Stimulated activated naive CD8-positive, alpha-beta T cell treated with anti-CD3 and anti-CD28 coated beads, Interleukin-15, Interleukin-2, amounts not matched to agents 100 ng/mL and 50 ng/mL, for 24 hours (primary cell): Measurements from ENCODE around the gene AP1M1.

Experiments
- H3K27ac Mint-ChIP-seq: one replicate; pipeline ENCODE4 v1.8.0; 2021; ENCODE audit warnings: mild to moderate bottlenecking, mixed read lengths
- H3K27me3 Mint-ChIP-seq: one replicate; pipeline ENCODE4 v1.8.0; 2021; ENCODE audit warnings: mixed read lengths
- H3K36me3 Mint-ChIP-seq: one replicate; pipeline ENCODE4 v1.8.0; 2021; ENCODE audit warnings: low read depth, mixed read lengths
- H3K4me1 Mint-ChIP-seq: one replicate; pipeline ENCODE4 v1.8.0; 2021; ENCODE audit warnings: low read depth, mixed read lengths
- H3K4me3 Mint-ChIP-seq: one replicate; pipeline ENCODE4 v1.8.0; 2021; ENCODE audit warnings: mild to moderate bottlenecking, mixed read lengths
- H3K9me3 Mint-ChIP-seq: one replicate; pipeline ENCODE4 v1.8.0; 2021; ENCODE audit warnings: mixed read lengths

Gene AP1M1

DNA sequence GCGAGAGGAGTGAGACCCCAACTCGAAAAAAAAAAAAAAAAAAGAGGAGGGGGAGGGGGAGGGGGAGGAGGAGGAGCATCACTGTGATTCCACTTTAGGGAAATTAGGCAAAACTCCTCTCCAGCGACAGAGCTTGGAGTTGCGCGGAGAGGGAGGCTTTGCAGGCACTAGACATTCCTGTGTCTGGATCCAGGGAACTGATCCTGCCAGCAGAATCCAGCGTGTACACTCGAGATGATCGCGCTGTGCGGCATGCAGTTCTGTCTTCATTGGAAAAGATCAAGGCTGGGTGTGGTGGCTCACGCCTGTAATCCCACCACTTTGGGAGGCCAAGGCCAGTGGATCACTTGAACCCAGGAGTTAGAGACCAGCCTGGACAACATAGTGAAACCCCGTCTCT lies 97.3 kb downstream of the AP1M1 start:
- H3K4me1 Mint-ChIP-seq, result no peaks in the 10 kb centered on the region
- H3K36me3 Mint-ChIP-seq, result no peaks in the 10 kb centered on the region
- no peak overlapping the region for H3K27ac Mint-ChIP-seq
- no peak overlapping the region for H3K4me3 Mint-ChIP-seq
- no peaks in the 10 kb centered on the region for H3K27me3 Mint-ChIP-seq
- no peaks in the 10 kb centered on the region for H3K9me3 Mint-ChIP-seq
